GM12878 (cell line): ENCODE measurements around the gene BAK1. TPM values are rescaled to one million over a fixed set of nuclear protein-coding genes. Genes with fewer than 3 reads are reported as not detected.

Experiments
- ATAC-seq: fragments of 200-7000 bp; cut with Tn5 transposase; 3 replicates; pipeline ENCODE4 v1.9.1; 2020; ENCODE audit warnings: mild to moderate bottlenecking, moderate library complexity
- BruUV-seq: library from RNA; stranded (reverse); fragments of 400-500 nt; replicated peaks from 2 replicates; lab custom pipeline; 2021; lab: Mats Ljungman, UMichigan
- CTCF ChIA-PET: fragments of 300-600 bp; sonication (Branson Sonifier 250); formaldehyde crosslinking; extraction: SDS; loops from one replicate; lab custom pipeline; 2021; ENCODE audit warnings: inconsistent platforms; lab: Yijun Ruan, JAX
- POLR2A ChIA-PET: fragments of 350-600 bp; formaldehyde crosslinking; extraction: SDS; loops from one replicate; lab custom pipeline; 2021; ENCODE audit warnings: inconsistent platforms; lab: Charles Lee
- RAD21 ChIA-PET: fragments of 300-600 bp; sonication (Branson Sonifier 250); formaldehyde crosslinking; loops from one replicate; lab custom pipeline; 2023; ENCODE audit warnings: antibody characterized with exemption; ENCODE audit not compliant: unreplicated experiment; lab: Charles Lee
- SMC1A ChIA-PET: fragments of 300-600 bp; sonication (Branson Sonifier 250); formaldehyde crosslinking; loops from one replicate; lab custom pipeline; 2023; ENCODE audit not compliant: unreplicated experiment, uncharacterized antibody; lab: Charles Lee
- DNase-seq: peaks from one replicate; pipeline ENCODE4 v3.0.0-alpha.2; 2011; ENCODE audit warnings: low read depth, low spot score
- FAIRE-seq: peaks from 3 replicates; lab custom pipeline; 2011; peaks lifted over from hg19 to GRCh38; lab: Jason Lieb, UNC
- H2AFZ ChIP-seq: 2 replicates; pipeline ENCODE4 v1.6.0; 2011; ENCODE audit warnings: low read depth, low read length, control low read depth; ENCODE audit not compliant: control insufficient read depth
- H3K27ac ChIP-seq: 2 replicates; pipeline ENCODE4 v1.5.1; 2011; ENCODE audit warnings: control low read depth; ENCODE audit not compliant: control insufficient read depth, insufficient read depth
- H3K27me3 ChIP-seq, 2 experiments: replicated peaks in 1 of 2; 2 replicates each; pipeline versions ENCODE4 v1.6.0 to v1.6.1; 2011; ENCODE audit warnings: low read length in 1 of 2; ENCODE audit not compliant: control insufficient read depth in 2 of 2, insufficient read depth in 2 of 2
- H3K36me3 ChIP-seq, 2 experiments: 2 replicates each; pipeline ENCODE4 v1.5.1; 2011; ENCODE audit warnings: low read length in 1 of 2; ENCODE audit not compliant: control insufficient read depth in 2 of 2, insufficient read depth in 2 of 2
- H3K4me1 ChIP-seq: 2 replicates; pipeline ENCODE4 v1.6.1; 2011; ENCODE audit warnings: mild to moderate bottlenecking, low read length, moderate library complexity, mixed read lengths; ENCODE audit not compliant: control insufficient read depth, insufficient read depth
- H3K4me2 ChIP-seq: 2 replicates; pipeline ENCODE4 v1.6.0; 2011; ENCODE audit warnings: control low read depth; ENCODE audit not compliant: control insufficient read depth, insufficient read depth
- H3K4me3 ChIP-seq: fragments of 200-600 bp; sonication (generic); 2 replicates; pipeline ENCODE4 v1.5.1; 2016
- H3K79me2 ChIP-seq: 2 replicates; pipeline ENCODE4 v1.6.0; 2011; ENCODE audit warnings: low read length; ENCODE audit not compliant: control insufficient read depth, insufficient read depth
- H3K9ac ChIP-seq: 2 replicates; pipeline ENCODE4 v1.8.0; 2011; ENCODE audit warnings: low read length, control low read depth, mixed read lengths; ENCODE audit not compliant: control insufficient read depth, insufficient read depth
- H3K9me3 ChIP-seq: replicated peaks from 3 replicates; pipeline ENCODE4 v1.5.1; 2011; ENCODE audit warnings: mild to moderate bottlenecking, low read length; ENCODE audit not compliant: control insufficient read depth, insufficient read depth
- H4K20me1 ChIP-seq: 2 replicates; pipeline ENCODE4 v1.6.0; 2011; ENCODE audit not compliant: control insufficient read depth, insufficient read depth
- BCLAF1 ChIP-seq: fragments of 450-650 bp; IDR thresholded peaks from 2 replicates; pipeline ENCODE4 v1.6.1; 2017; ENCODE audit warnings: antibody characterized with exemption, mild to moderate bottlenecking, moderate library complexity
- E4F1 ChIP-seq: fragments of 450-650 bp; IDR thresholded peaks from 2 replicates; pipeline ENCODE4 v1.6.1; 2018; ENCODE audit warnings: borderline replicate concordance, mild to moderate bottlenecking; ENCODE audit not compliant: partially characterized antibody
- GABPA ChIP-seq: IDR thresholded peaks from 2 replicates; pipeline ENCODE4 v1.6.1; 2014; ENCODE audit warnings: antibody characterized with exemption, low read depth, mild to moderate bottlenecking, inconsistent platforms
- JUNB ChIP-seq: IDR thresholded peaks from 2 replicates; pipeline ENCODE4 v1.6.1; 2016; ENCODE audit warnings: antibody characterized with exemption, mild to moderate bottlenecking
- KAT2A ChIP-seq: conservative IDR thresholded peaks from 2 replicates; pipeline ENCODE4 v1.6.1; 2011; ENCODE audit warnings: low read depth, low read length; ENCODE audit not compliant: control insufficient read depth
- KLF5 ChIP-seq: fragments of 450-650 bp; IDR thresholded peaks from 2 replicates; pipeline ENCODE4 v1.6.1; 2014; ENCODE audit warnings: mild to moderate bottlenecking; ENCODE audit not compliant: partially characterized antibody
- MEF2A ChIP-seq: IDR thresholded peaks from 2 replicates; pipeline ENCODE4 v1.6.1; 2011; ENCODE audit warnings: low read depth, mild to moderate bottlenecking, low read length, moderate library complexity; ENCODE audit not compliant: insufficient read depth
- NR2F1 ChIP-seq: fragments of 450-650 bp; conservative IDR thresholded peaks from 2 replicates; pipeline ENCODE4 v1.6.1; 2017; ENCODE audit warnings: mild to moderate bottlenecking
- PRDM15 ChIP-seq: fragments of 450-650 bp; formaldehyde crosslinking; IDR thresholded peaks from 2 replicates; pipeline ENCODE4 v1.4.0; 2020; ENCODE audit warnings: mild to moderate bottlenecking, moderate library complexity
- RUNX3 ChIP-seq: IDR thresholded peaks from 2 replicates; pipeline ENCODE4 v1.6.1; 2012; ENCODE audit warnings: low read length, inconsistent platforms
- SIN3A ChIP-seq: IDR thresholded peaks from 2 replicates; pipeline ENCODE4 v1.6.1; 2012; ENCODE audit warnings: low read depth, low read length, improper control_type of control experiment
- TCF3 ChIP-seq: IDR thresholded peaks from 2 replicates; pipeline ENCODE4 v1.6.1; 2012; ENCODE audit warnings: low read depth, mild to moderate bottlenecking, low read length, borderline replicate concordance; ENCODE audit not compliant: insufficient read depth
- WRNIP1 ChIP-seq: IDR thresholded peaks from 2 replicates; pipeline ENCODE4 v1.6.1; 2011; ENCODE audit warnings: low read depth, low read length, improper control_type of control experiment, borderline replicate concordance
- ZNF384 ChIP-seq: IDR thresholded peaks from 2 replicates; pipeline ENCODE4 v1.6.1; 2012; ENCODE audit warnings: low read depth, mild to moderate bottlenecking, low read length, improper control_type of control experiment, borderline replicate concordance
- WGBS: methylation state at CpG from one replicate; pipeline ENCODE4 v1.1.6; 2016; ENCODE audit warnings: low lambda C conversion rate; ENCODE audit not compliant: insufficient replicate concordance, insufficient coverage; ENCODE audit errors: missing lambda C conversion rate; 5-methylcytosine and 5-hydroxymethylcytosine counted together
- in situ Hi-C: fragments of 300-500 bp; cut with MboI; formaldehyde crosslinking; loops from 9 replicates; pipeline ENCODE4 v1.14.3; 2018; ENCODE audit warnings: mixed read lengths
- intact Hi-C: fragments of 100-400 bp; cut with micrococcal nuclease; formaldehyde crosslinking; loops from one replicate; pipeline ENCODE4 v1.14.2; 2022; ENCODE audit not compliant: unreplicated experiment
- polyA plus RNA-seq, 11 experiments: library from polyadenylated mRNA; depleted of rRNA in 4 of 11; unstranded in 6 of 11; stranded (reverse) in 5 of 11; fragments of >200 nt; fragmentation: Nextera tagmentation in 4 of 11; fragmentation: Illumina TruSeq in 1 of 11; extraction: Ambion mirVana in 4 of 11; extraction: Trizol in 1 of 11; gene quantifications; 1 replicate in 1 of 11; 2 replicates in 10 of 11; pipeline versions ENCODE4 v1.2.1 to v1.2.3, GENCODE V29; 2011 to 2016; ENCODE audit warnings: inconsistent platforms in 2 of 11, missing spikeins in 2 of 11, low read depth in 1 of 11
- total RNA-seq, 4 experiments: library from RNA; depleted of rRNA in 3 of 4; stranded (reverse); fragments of >200 nt in 3 of 4; fragmentation: Illumina TruSeq in 1 of 4; extraction: Trizol in 1 of 4; gene quantifications; 2 replicates each; pipeline versions ENCODE4 v1.2.1 to v1.2.3, GENCODE V29; 2013 to 2021

The BAK1 gene
- total and polyA plus RNA-seq, 10 of the 15 experiments (the other 5 are each of a cell fraction or from before 2014, with no cell fraction given), result 6.3 to 65.8 (median 29.6) TPM

- ChIA-PET POLR2A (interaction anchor here (0.6 to 1.6 kb wide), 3 partner anchors 9 to 26 kb away, joined by 4 to 5 read pairs (median 5); no protein-coding TSS in a partner anchor), RAD21 (interaction anchor here (0.7 to 6.6 kb wide), 8 partner anchors 10 to 184 kb away, joined by 3 to 86 read pairs (median 3); partner anchors contain the start of gene UQCC2), CTCF (interaction anchor here (0.5 to 7.6 kb wide), 18 partner anchors 11 to 442 kb away, joined by 3 to 235 read pairs (median 4); partner anchors contain the start of genes CUTA, UQCC2 and ZBTB9), SMC1A (interaction anchor here (0.7 to 6.9 kb wide), 7 partner anchors 20 to 135 kb away, joined by 3 to 122 read pairs (median 3); partner anchors contain the start of gene UQCC2)
- Histone ChIP-seq H3K9ac (no peak overlapping the region), H3K27ac (no peak overlapping the region), H3K79me2 (no peaks in the 10 kb centered on the region), H3K4me2 (peak overlapping the region; percentile 30; the same call in 1 of the 2 replicates), H4K20me1 (no peaks in the 10 kb centered on the region), H3K36me3 (no peaks in the 10 kb centered on the region), H3K4me1 (peaks cover 29% of the 10 kb centered on the region), H2AFZ (peak overlapping the region; percentile 72), H3K4me3 (no peak overlapping the region; the same call in 1 of the 2 replicates), H3K9me3 (no peaks in the 10 kb centered on the region), H3K27me3 (no peaks in the 10 kb centered on the region)
- WGBS, result 65% methylated on average over 9 of the region's 9 CpGs
- intact Hi-C loops (loop anchor here (10.0 kb wide), 1 partner anchor 569 kb away; no protein-coding TSS in a partner anchor), in situ Hi-C loops (loop anchor here (5.0 kb wide), 1 partner anchor 116 kb away; no protein-coding TSS in a partner anchor)
- DNase-seq (no peak), ATAC-seq (no peak), FAIRE-seq (no peak)
- BruUV-seq, result no TSS peak
- TF ChIP-seq BCLAF1 (no peak), TCF3 (no peak), JUNB (no peak), SIN3A (no peak), ZNF384 (no peak), E4F1 (no peak), KAT2A (no peak), PRDM15 (no peak), RUNX3 (no peak), NR2F1 (no peak), GABPA (no peak), KLF5 (no peak), WRNIP1 (no peak), MEF2A (no peak)
These were observed 6.1 kb upstream of the BAK1 start for GRCh38 chr6:33586108-33586640.
